Activated CD4-positive, alpha-beta T cell treated with anti-CD3 and anti-CD28 coated beads for 36 hours (primary cell): Measurements from ENCODE around the gene C16orf54. TPM values are rescaled to one million over a fixed set of nuclear protein-coding genes. Genes with fewer than 3 reads are reported as not detected.
"Not testable (repeated sequence)": the region's sequence is repeated elsewhere in the genome, so short reads cannot be mapped to it uniquely, and the experiment has no call there.

ENCODE experiments used
- ATAC-seq: fragments of 200-7000 bp; cut with Tn5 transposase; one replicate; pipeline ENCODE4 v1.10.0; 2021; ENCODE audit warnings: mild to moderate bottlenecking, moderate library complexity
- CTCF ChIA-PET: fragments of 350-600 bp; sonication (Branson Sonifier 250); formaldehyde crosslinking; loops from one replicate; lab custom pipeline; 2021; ENCODE audit warnings: antibody characterized with exemption; lab: Charles Lee
- POLR2A ChIA-PET: fragments of 350-600 bp; sonication (Branson Sonifier 250); formaldehyde crosslinking; loops from one replicate; lab custom pipeline; 2021; ENCODE audit warnings: antibody characterized with exemption, inconsistent platforms; lab: Charles Lee
- DNase-seq: peaks from one replicate; pipeline ENCODE4 v3.0.0-alpha.2; 2020
- H3K27ac Mint-ChIP-seq: one replicate; pipeline ENCODE4 v1.8.0; 2021; ENCODE audit warnings: mixed read lengths
- H3K27me3 Mint-ChIP-seq: one replicate; pipeline ENCODE4 v1.8.0; 2021; ENCODE audit warnings: mixed read lengths
- H3K36me3 Mint-ChIP-seq: one replicate; pipeline ENCODE4 v1.8.0; 2021; ENCODE audit warnings: low read depth, mixed read lengths
- H3K4me1 Mint-ChIP-seq: one replicate; pipeline ENCODE4 v1.8.0; 2021; ENCODE audit warnings: mixed read lengths
- H3K4me3 Mint-ChIP-seq: one replicate; pipeline ENCODE4 v1.8.0; 2021; ENCODE audit warnings: mild to moderate bottlenecking, moderate library complexity, mixed read lengths
- H3K9me3 Mint-ChIP-seq: one replicate; pipeline ENCODE4 v1.8.0; 2021; ENCODE audit warnings: low read depth, mixed read lengths
- intact Hi-C, 2 experiments: fragments of 100-400 bp; cut with DNase I in 1 of 2; cut with micrococcal nuclease in 1 of 2; formaldehyde crosslinking; loops; one replicate each; pipeline versions ENCODE4 v1.14.2 to v1.15.1; 2022 to 2024; cut with DNase I, micrococcal nuclease
- total RNA-seq, 2 experiments: library from RNA; stranded (reverse); gene quantifications; one replicate each; pipeline ENCODE4 v1.2.3, GENCODE V29; 2021

C16orf54 gene
- total RNA-seq, 2 experiments from 2014 or later: 21.3 to 22.0 TPM

- ChIA-PET CTCF (interaction anchor here (0.7 to 3.0 kb wide), 21 partner anchors 8 to 955 kb away, joined by 3 to 25 read pairs (median 4); partner anchors contain the start of genes C16orf54, MVP and SPN), POLR2A (interaction anchor here (0.5 to 1.3 kb wide), 3 partner anchors 39 to 929 kb away, joined by 3 to 5 read pairs (median 4); no protein-coding TSS in a partner anchor)
- peak; percentile 89 for DNase-seq
- peak overlapping the region; percentile 51 for H3K4me3 Mint-ChIP-seq
- no peaks in the 10 kb centered on the region for H3K9me3 Mint-ChIP-seq
- H3K27me3 Mint-ChIP-seq: no peaks in the 10 kb centered on the region
- H3K36me3 Mint-ChIP-seq: no peaks in the 10 kb centered on the region
- H3K4me1 Mint-ChIP-seq: peaks cover 29% of the 10 kb centered on the region
- ATAC-seq: peak; percentile 79
- no peak overlapping the region for H3K27ac Mint-ChIP-seq
- intact Hi-C loops: loop anchor here in 1 of 2 experiments (1.0 to 2.0 kb wide), 2 partner anchors 42 to 85 kb away; no protein-coding TSS in a partner anchor
Observed at GRCh38 chr16:29784901-29785500, 39.2 kb upstream of the C16orf54 start.

DNA sequence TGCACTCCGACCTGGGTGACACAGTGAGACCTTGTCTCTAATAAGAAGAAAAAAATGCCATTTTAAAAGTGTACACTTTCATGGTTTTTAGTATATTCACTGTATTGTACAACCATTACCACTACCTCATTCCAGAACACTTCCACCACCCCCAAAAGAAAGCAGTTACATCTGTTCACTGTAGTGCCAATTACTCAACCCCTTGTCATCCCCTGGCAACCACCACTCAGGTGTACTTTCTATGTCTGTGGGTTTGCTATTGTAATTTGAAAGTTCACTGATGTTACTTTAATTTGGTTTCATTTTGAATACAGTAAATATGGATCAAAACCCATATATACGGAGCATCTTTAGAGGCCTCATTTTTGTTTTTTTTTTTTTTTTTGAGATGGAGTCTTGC is 38.4 kb upstream of the C16orf54 start:
- Mint-ChIP-seq H3K9me3 (no peaks in the 10 kb centered on the region), H3K4me1 (peaks cover 27% of the 10 kb centered on the region), H3K27me3 (no peaks in the 10 kb centered on the region), H3K27ac (peak overlapping the region; percentile 3), H3K4me3 (no peak overlapping the region), H3K36me3 (no peaks in the 10 kb centered on the region)
- DNase-seq (peak; percentile 65), ATAC-seq (peak; percentile 92)
- ChIA-PET CTCF (interaction anchor here (0.8 to 3.0 kb wide), 12 partner anchors 10 to 234 kb away, joined by 3 to 25 read pairs (median 6); partner anchors contain the start of genes C16orf54 and SPN), POLR2A (interaction anchor here (1.3 kb wide), 1 partner anchor 84 kb away, joined by 5 read pairs; no protein-coding TSS in a partner anchor)
- intact Hi-C loops: loop anchor here in 1 of 2 experiments (2.0 kb wide), 1 partner anchor 43 kb away; no protein-coding TSS in a partner anchor

DNA sequence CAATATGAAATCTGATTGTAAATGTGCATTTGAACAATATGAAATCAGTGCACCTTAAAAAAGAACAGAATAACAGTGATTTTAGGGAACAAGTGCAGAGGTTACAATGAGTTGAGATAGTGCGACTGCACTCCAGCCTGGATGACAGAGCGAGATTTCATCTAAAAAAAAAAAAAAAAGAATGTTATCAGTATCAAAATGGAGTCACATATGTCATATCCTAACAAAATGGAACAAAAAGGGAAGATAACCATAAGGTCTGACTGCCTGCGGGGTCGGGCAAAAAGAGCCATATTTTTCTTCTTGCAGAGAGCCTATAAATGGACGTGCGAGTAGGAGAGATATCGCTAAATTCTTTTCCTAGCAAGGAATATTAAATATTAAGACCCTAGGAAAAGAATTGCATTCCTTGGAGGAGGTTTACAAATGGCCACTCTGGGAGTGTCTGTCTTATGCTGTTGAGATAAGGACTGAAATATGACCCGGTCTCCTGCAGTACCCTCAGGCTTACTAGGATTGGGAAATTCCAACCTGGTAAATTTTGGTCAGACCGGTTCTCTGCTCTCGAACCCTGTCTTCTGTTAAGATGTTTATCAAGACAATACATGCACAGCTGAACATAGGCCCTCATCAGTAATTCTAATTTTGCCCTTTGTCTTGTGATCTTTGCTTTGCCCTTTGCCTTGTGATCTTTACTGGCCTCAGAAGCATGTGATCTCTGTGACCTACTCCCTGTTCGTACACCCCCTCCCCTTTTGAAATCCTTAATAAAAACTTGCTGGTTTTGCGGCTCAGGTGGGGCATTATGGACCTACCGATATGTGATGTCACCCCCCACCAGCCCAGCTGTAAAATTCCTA is 37.5 kb upstream of the C16orf54 start:
- ATAC-seq, POLR2A ChIA-PET, H3K9me3 Mint-ChIP-seq, H3K36me3 Mint-ChIP-seq, DNase-seq, H3K27me3 Mint-ChIP-seq, H3K4me3 Mint-ChIP-seq, H3K27ac Mint-ChIP-seq, intact Hi-C loops: not testable (repeated sequence)
- CTCF ChIA-PET: interaction anchor here (2.7 to 3.0 kb wide), 2 partner anchors 10 to 82 kb away, joined by 21 to 25 read pairs; no protein-coding TSS in a partner anchor
- peaks cover 27% of the 10 kb centered on the region for H3K4me1 Mint-ChIP-seq

GRCh38 chr16:29779474-29779873 is 33.7 kb upstream of the C16orf54 start:
- Mint-ChIP-seq H3K36me3 (no peaks in the 10 kb centered on the region), H3K27me3 (no peaks in the 10 kb centered on the region), H3K9me3 (no peaks in the 10 kb centered on the region), H3K27ac (no peak overlapping the region), H3K4me1 (peaks cover 21% of the 10 kb centered on the region), H3K4me3 (no peak overlapping the region)
- ChIA-PET CTCF (no interaction called here), POLR2A (no interaction called here)
- DNase-seq: no peak
- intact Hi-C loops: no loop called here
- no peak for ATAC-seq

GRCh38 chr16:29777576-29778350 is 32.0 kb upstream of the C16orf54 start, which contains the start of gene ZG16:
ZG16 (plus strand) TSS chr16:29778256; CDS start chr16:29779267, 1,011 bp downstream.
- ATAC-seq (no peak), DNase-seq (no peak)
- no peaks in the 10 kb centered on the region for H3K9me3 Mint-ChIP-seq
- H3K27ac Mint-ChIP-seq: no peak within 1 kb of the TSS
- H3K4me1 Mint-ChIP-seq: peaks cover 12% of the 10 kb centered on the region
- POLR2A ChIA-PET: no interaction called here
- CTCF ChIA-PET: interaction anchor here (0.5 to 1.7 kb wide), 4 partner anchors 8 to 86 kb away, joined by 3 to 8 read pairs (median 4); no protein-coding TSS in a partner anchor
- intact Hi-C loops: no loop called here
- H3K4me3 Mint-ChIP-seq: no peak within 1 kb of the TSS
- H3K27me3 Mint-ChIP-seq: no peaks in the 10 kb centered on the region
- no peaks in the 10 kb centered on the region for H3K36me3 Mint-ChIP-seq

DNA sequence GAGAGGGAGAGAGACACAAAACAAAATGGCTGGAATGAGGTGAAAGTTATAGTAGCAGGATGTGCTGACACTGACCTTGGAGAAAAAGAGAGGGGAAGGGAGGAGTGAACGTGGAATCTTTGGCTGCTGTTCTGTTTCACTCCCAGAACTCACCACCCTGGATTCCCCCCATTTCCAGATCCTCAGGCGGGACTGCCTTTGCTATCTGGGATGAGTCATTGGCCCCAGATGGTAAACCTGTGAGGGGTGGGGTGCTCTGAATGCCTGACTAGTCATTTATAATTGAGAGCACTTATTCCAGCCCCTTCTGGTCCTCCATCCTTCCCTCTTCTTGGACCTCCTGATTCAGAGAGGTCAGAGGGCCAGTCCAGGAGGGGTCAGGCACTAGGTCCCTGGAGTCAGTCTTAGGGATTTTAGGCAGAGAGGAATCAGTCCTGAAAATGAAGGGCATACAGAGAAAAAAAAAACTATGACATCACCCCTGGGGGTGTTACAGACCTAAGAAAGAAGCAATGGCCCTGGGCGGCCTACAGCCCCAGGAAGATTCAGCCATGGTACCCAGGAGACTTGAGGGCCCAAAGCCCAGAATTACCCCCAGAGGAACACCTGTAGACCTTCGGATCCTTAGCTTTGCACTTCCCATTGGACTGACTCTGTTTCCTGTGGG is 30.1 kb upstream of the C16orf54 start:
- ChIA-PET POLR2A (no interaction called here), CTCF (interaction anchor here (4.5 kb wide), 1 partner anchor 9 kb away, joined by 21 read pairs; no protein-coding TSS in a partner anchor)
- DNase-seq (no peak), ATAC-seq (no peak)
- no peaks in the 10 kb centered on the region for H3K27me3 Mint-ChIP-seq
- no peak overlapping the region for H3K4me3 Mint-ChIP-seq
- intact Hi-C loops: no loop called here
- no peaks in the 10 kb centered on the region for H3K9me3 Mint-ChIP-seq
- H3K36me3 Mint-ChIP-seq: no peaks in the 10 kb centered on the region
- H3K27ac Mint-ChIP-seq: no peak overlapping the region
- peaks cover 13% of the 10 kb centered on the region for H3K4me1 Mint-ChIP-seq

DNA sequence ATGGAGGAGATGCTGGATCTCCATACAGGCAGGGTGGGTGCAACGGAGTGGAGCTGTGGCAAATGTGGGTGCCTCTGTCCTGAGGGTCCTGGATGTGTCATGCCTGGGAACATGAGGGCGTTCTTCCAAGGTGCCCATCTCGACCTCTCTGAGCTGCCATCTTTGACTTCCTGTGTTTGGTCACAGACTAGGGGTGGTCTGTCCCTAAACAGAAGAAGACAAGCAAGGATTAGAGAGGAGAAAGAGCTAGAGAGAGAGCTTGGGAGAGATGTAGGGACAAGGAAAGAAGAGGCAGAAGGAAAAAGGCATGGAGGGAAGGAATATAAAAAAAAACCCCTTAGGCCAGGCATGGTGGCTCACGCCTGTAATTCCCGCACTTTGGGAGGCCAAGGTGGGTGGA is 28.9 kb upstream of the C16orf54 start:
- no peak overlapping the region for H3K4me3 Mint-ChIP-seq
- CTCF ChIA-PET: interaction anchor here (4.5 kb wide), 1 partner anchor 10 kb away, joined by 21 read pairs; no protein-coding TSS in a partner anchor
- peaks cover 14% of the 10 kb centered on the region for H3K4me1 Mint-ChIP-seq
- ATAC-seq (no peak), DNase-seq (no peak)
- no peaks in the 10 kb centered on the region for H3K27me3 Mint-ChIP-seq
- no peaks in the 10 kb centered on the region for H3K9me3 Mint-ChIP-seq
- POLR2A ChIA-PET: no interaction called here
- intact Hi-C loops: no loop called here
- no peak overlapping the region for H3K27ac Mint-ChIP-seq
- H3K36me3 Mint-ChIP-seq: no peaks in the 10 kb centered on the region

- H3K27ac Mint-ChIP-seq, H3K36me3 Mint-ChIP-seq, H3K27me3 Mint-ChIP-seq, H3K4me3 Mint-ChIP-seq, intact Hi-C loops, H3K9me3 Mint-ChIP-seq, DNase-seq, ATAC-seq: not testable (repeated sequence)
- ChIA-PET POLR2A (interaction anchor here (0.6 kb wide), 1 partner anchor 599 kb away, joined by 5 read pairs; no protein-coding TSS in a partner anchor), CTCF (interaction anchor here (4.5 kb wide), 1 partner anchor 13 kb away, joined by 21 read pairs; no protein-coding TSS in a partner anchor)
- peaks cover 14% of the 10 kb centered on the region for H3K4me1 Mint-ChIP-seq
Observed at GRCh38 chr16:29772330-29772729, 26.5 kb upstream of the C16orf54 start.

DNA sequence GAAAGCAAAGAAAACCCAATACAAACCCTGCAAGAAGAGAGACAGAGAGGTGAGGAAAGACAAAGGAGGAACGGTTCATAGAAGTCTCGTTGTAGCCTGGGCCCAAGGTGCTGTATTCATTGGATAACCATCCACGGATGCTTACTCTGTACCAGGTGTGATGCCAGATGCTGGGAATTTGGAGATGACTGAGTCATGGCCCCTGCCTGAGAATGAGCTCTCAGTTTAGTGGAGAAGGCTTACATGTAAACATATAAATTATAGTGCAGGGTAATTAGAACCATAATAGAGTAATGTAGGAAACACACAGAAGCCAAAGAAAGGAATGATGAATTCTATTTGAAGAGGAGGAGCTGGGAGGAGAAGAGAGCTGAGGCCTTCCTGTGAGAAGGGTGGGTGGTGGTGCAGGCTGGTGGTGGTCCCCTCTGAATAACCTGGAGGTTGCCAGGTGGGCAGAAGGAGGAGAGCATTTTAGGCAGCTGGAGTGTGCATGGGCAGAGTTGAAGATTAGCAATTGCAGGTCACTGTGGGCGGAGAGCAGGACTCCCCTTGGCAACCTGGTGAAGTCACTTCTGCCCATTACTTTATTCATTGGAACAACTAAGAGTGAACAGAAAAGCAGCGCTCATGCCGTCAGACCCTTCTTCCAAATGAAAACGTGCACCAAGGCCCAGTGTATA is 24.6 kb upstream of the C16orf54 start:
- ChIA-PET CTCF (interaction anchor here (0.6 to 1.2 kb wide), 2 partner anchors 47 to 1278 kb away, joined by 3 read pairs; partner anchors contain the start of gene CLN3), POLR2A (no interaction called here)
- Mint-ChIP-seq H3K9me3 (no peaks in the 10 kb centered on the region), H3K27me3 (no peaks in the 10 kb centered on the region), H3K4me3 (no peak overlapping the region), H3K27ac (no peak overlapping the region), H3K36me3 (no peaks in the 10 kb centered on the region), H3K4me1 (peaks cover 8% of the 10 kb centered on the region)
- DNase-seq (no peak), ATAC-seq (no peak)
- intact Hi-C loops: no loop called here

DNA sequence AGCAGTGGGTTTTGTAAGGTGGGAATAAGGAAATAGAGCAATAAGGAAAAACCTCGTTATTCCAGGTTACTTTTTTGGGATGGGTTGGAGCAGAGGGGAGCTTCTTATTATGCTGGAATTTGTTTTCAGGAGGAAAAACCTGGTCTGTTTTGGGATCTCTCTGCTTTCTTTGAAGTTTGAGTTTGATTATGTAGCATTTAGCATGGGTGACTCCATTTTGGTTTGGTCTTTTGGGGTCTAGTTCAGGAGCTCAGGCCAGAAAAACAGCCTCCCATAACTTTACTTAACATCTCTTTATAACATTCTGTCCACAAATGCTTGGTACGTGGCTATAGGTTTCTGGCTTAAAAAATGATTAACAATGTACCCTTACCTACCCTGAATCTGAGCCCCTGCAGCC is 23.7 kb upstream of the C16orf54 start:
- Mint-ChIP-seq H3K27me3 (no peaks in the 10 kb centered on the region), H3K9me3 (no peaks in the 10 kb centered on the region), H3K36me3 (no peaks in the 10 kb centered on the region), H3K4me1 (peaks cover 7% of the 10 kb centered on the region), H3K27ac (no peak overlapping the region), H3K4me3 (no peak overlapping the region)
- POLR2A ChIA-PET: no interaction called here
- ATAC-seq: no peak
- CTCF ChIA-PET: interaction anchor here (0.7 to 2.0 kb wide), 5 partner anchors 15 to 156 kb away, joined by 3 to 7 read pairs (median 4); no protein-coding TSS in a partner anchor
- intact Hi-C loops: no loop called here
- no peak for DNase-seq
